GM19452 (cell line): ENCODE measurements around the gene PHLPP1.

ENCODE experiments used
- ATAC-seq: cut with Tn5 transposase; IDR thresholded peaks from one replicate; pipeline ENCODE4 v1.9.1; 2021; ENCODE audit not compliant: unreplicated experiment

PHLPP1 gene

GRCh38 chr18:62717169-62717924, 2.0 kb downstream of the PHLPP1 start:
- ATAC-seq, result no peak

GRCh38 chr18:62717925-62718800, 2.8 kb downstream of the PHLPP1 start:
- ATAC-seq, result no peak

- no peak for ATAC-seq
These were observed 4.7 kb downstream of the PHLPP1 start for GRCh38 chr18:62720048-62720447.

GRCh38 chr18:62720766-62721613, 5.6 kb downstream of the PHLPP1 start:
- no peak for ATAC-seq

- no peak for ATAC-seq
These were observed 6.8 kb downstream of the PHLPP1 start for GRCh38 chr18:62721839-62722795.

GRCh38 chr18:62723666-62724281, 8.4 kb downstream of the PHLPP1 start:
- no peak for ATAC-seq

GRCh38 chr18:62725896-62726295, 10.6 kb downstream of the PHLPP1 start:
- ATAC-seq, result no peak

GRCh38 chr18:62728254-62728653, 12.9 kb downstream of the PHLPP1 start:
- no peak for ATAC-seq

GRCh38 chr18:62729487-62730386, 14.4 kb downstream of the PHLPP1 start:
- ATAC-seq, result peak; percentile 92

GRCh38 chr18:62730941-62731340, 15.6 kb downstream of the PHLPP1 start:
- ATAC-seq, result no peak

- ATAC-seq, result no peak
These were observed 17.3 kb downstream of the PHLPP1 start for GRCh38 chr18:62732617-62733016.

- ATAC-seq, result no peak
These were observed 18.9 kb downstream of the PHLPP1 start for GRCh38 chr18:62734290-62734689.

- no peak for ATAC-seq
These were observed 20.0 kb downstream of the PHLPP1 start for GRCh38 chr18:62735387-62735786.

GRCh38 chr18:62736077-62736855, 20.9 kb downstream of the PHLPP1 start:
- ATAC-seq, result no peak

GRCh38 chr18:62737241-62737873, 22.0 kb downstream of the PHLPP1 start:
- no peak for ATAC-seq

GRCh38 chr18:62738639-62739038, 23.3 kb downstream of the PHLPP1 start:
- no peak for ATAC-seq

GRCh38 chr18:62739911-62740310, 24.6 kb downstream of the PHLPP1 start:
- ATAC-seq, result no peak
